ENCODE results near the gene RAP1GAP.

Gene RAP1GAP

DNA sequence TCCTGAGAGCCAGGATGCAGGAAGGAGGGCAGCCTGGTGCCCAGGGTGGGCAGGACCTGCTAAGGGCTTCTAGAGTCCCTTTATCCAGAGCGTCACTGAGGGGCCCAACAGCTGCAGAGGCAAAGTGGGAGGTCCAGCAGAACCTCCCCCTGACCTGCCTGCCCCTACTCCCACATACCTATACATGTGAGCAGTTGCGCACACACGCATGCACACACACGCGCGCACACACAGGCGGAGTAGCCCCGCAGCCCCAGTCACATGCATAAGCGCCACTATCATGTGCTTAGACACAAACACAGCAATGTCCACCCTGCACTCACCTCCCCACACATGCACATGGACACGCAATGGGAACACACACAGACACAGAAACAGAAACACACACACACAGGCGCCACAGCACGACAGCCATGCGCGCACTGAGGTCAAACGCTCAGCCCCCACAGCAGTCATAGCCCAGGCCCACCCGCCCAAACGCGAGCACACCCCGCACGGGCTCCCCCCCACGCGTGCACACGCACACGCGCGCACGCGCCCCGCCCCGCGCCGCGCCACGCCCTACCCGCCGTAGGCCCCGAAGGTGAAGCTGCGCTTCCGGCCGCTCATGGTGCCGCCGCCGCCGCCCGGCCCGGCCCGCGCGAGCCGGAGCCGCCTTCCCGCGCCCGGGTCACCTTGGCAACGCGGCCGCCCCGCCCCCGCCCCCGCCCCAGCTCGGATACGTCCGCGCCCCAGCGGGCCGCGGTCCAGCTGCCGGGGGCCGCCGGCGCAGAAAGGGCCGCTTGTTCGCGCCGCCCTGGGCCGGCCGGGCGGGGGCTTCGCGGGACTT is 17.7 kb downstream of the RAP1GAP start:
- no peak overlapping the region for H3K9ac ChIP-seq (ENCODE audit: low read length in 2 of 2)

GRCh38 chr1:21650400-21650799 is 18.8 kb downstream of the RAP1GAP start:
- no peaks in the 10 kb centered on the region for H3K36me3 ChIP-seq (ENCODE audit: control insufficient read depth in 2 of 2, insufficient read depth in 2 of 2, low read length in 2 of 2)
- no peak overlapping the region for H3K4me3 ChIP-seq (ENCODE audit: low read length in 2 of 2)
- peaks cover 13% of the 10 kb centered on the region for H3K4me1 ChIP-seq (ENCODE audit: control insufficient read depth, insufficient read depth, low read length)
- no peak overlapping the region for H3K9ac ChIP-seq (ENCODE audit: low read length in 2 of 2)
- no peaks in the 10 kb centered on the region for H3K9me3 ChIP-seq (ENCODE audit: control insufficient read depth in 2 of 2, low read length in 2 of 2)
- peaks cover 42 to 50% of the 10 kb centered on the region in 2 donors for H3K27me3 ChIP-seq (ENCODE audit: control insufficient read depth in 1 of 2, insufficient read depth in 2 of 2, low read length in 2 of 2)
- no peak overlapping the region for H3K27ac ChIP-seq (ENCODE audit: low read length)

More for the DNA sequence above, 17.7 kb downstream of the RAP1GAP start:
- peak overlapping the region; percentile 12 to 76 for H3K4me3 ChIP-seq (ENCODE audit: low read length in 2 of 2)
- peaks cover 13% of the 10 kb centered on the region for H3K4me1 ChIP-seq (ENCODE audit: control insufficient read depth, insufficient read depth, low read length)
- H3K27ac ChIP-seq (ENCODE audit: low read length): no peak overlapping the region
- H3K9me3 ChIP-seq (ENCODE audit: control insufficient read depth in 2 of 2, low read length in 2 of 2): no peaks in the 10 kb centered on the region
- peaks cover 33 to 47% of the 10 kb centered on the region in 2 donors for H3K27me3 ChIP-seq (ENCODE audit: control insufficient read depth in 1 of 2, insufficient read depth in 2 of 2, low read length in 2 of 2)
- H3K36me3 ChIP-seq (ENCODE audit: control insufficient read depth in 2 of 2, insufficient read depth in 2 of 2, low read length in 2 of 2): no peaks in the 10 kb centered on the region

DNA sequence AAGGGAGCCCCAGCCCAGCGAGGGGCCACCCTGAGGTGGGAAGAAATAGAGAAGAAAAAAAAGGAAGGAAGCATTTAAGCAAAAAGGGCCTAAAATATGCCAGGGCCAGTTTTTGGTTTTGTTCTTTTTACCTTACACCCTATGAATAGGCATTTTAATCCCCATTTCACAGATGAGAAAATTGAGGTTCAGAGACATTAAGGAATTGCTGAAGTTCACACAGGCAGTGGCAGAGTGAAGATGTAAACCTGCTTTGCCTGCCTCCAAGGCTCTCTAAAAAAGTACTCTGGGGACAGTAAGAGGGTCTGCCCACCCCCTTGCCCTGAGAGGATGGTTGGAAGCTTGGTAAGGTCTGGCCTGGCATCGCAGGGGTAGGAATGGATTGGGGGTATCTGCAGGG is 19.8 kb downstream of the RAP1GAP start:
- Histone ChIP-seq H3K4me1 (ENCODE audit: control insufficient read depth, insufficient read depth, low read length) (peaks cover 13% of the 10 kb centered on the region), H3K36me3 (ENCODE audit: control insufficient read depth in 2 of 2, insufficient read depth in 2 of 2, low read length in 2 of 2) (no peaks in the 10 kb centered on the region), H3K27me3 (ENCODE audit: control insufficient read depth in 1 of 2, insufficient read depth in 2 of 2, low read length in 2 of 2) (peaks cover 45 to 50% of the 10 kb centered on the region in 2 donors), H3K9ac (ENCODE audit: low read length in 2 of 2) (no peak overlapping the region), H3K4me3 (ENCODE audit: low read length in 2 of 2) (no peak overlapping the region), H3K9me3 (ENCODE audit: control insufficient read depth in 2 of 2, low read length in 2 of 2) (no peaks in the 10 kb centered on the region), H3K27ac (ENCODE audit: low read length) (no peak overlapping the region)

- no peak overlapping the region for H3K4me3 ChIP-seq (ENCODE audit: low read length in 2 of 2)
- no peaks in the 10 kb centered on the region for H3K36me3 ChIP-seq (ENCODE audit: control insufficient read depth in 2 of 2, insufficient read depth in 2 of 2, low read length in 2 of 2)
- no peaks in the 10 kb centered on the region for H3K9me3 ChIP-seq (ENCODE audit: control insufficient read depth in 2 of 2, low read length in 2 of 2)
- peaks cover 46 to 51% of the 10 kb centered on the region in 2 donors for H3K27me3 ChIP-seq (ENCODE audit: control insufficient read depth in 1 of 2, insufficient read depth in 2 of 2, low read length in 2 of 2)
- peaks cover 13% of the 10 kb centered on the region for H3K4me1 ChIP-seq (ENCODE audit: control insufficient read depth, insufficient read depth, low read length)
- no peak overlapping the region for H3K27ac ChIP-seq (ENCODE audit: low read length)
- no peak overlapping the region for H3K9ac ChIP-seq (ENCODE audit: low read length in 2 of 2)
Measured at GRCh38 chr1:21648791-21649190, 20.4 kb downstream of the RAP1GAP start.

DNA sequence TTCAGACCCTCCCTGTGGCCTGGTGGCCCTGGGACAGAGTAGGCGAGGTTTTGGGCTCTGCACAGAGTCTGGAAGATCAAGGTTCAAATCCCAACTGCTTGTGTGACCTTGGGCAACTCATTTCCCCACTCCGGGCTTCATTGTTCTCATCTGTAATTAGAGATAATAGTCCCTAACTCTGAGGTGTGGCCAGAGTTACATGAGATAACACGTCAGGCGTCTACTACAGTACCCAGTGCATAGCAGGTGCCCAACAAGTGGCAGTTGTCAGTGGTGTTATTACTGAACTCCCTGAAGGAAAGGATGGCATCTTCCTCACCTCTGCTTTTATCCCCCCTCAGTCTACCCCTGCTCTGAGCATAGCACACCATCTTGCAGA is 20.8 kb downstream of the RAP1GAP start:
- no peak overlapping the region for H3K9ac ChIP-seq (ENCODE audit: low read length in 2 of 2)
- H3K36me3 ChIP-seq (ENCODE audit: control insufficient read depth in 2 of 2, insufficient read depth in 2 of 2, low read length in 2 of 2): no peaks in the 10 kb centered on the region
- no peak overlapping the region for H3K4me3 ChIP-seq (ENCODE audit: low read length in 2 of 2)
- peaks cover 13% of the 10 kb centered on the region for H3K4me1 ChIP-seq (ENCODE audit: control insufficient read depth, insufficient read depth, low read length)
- H3K9me3 ChIP-seq (ENCODE audit: control insufficient read depth in 2 of 2, low read length in 2 of 2): no peaks in the 10 kb centered on the region
- H3K27ac ChIP-seq (ENCODE audit: low read length): no peak overlapping the region
- peaks cover 46 to 53% of the 10 kb centered on the region in 2 donors for H3K27me3 ChIP-seq (ENCODE audit: control insufficient read depth in 1 of 2, insufficient read depth in 2 of 2, low read length in 2 of 2)

DNA sequence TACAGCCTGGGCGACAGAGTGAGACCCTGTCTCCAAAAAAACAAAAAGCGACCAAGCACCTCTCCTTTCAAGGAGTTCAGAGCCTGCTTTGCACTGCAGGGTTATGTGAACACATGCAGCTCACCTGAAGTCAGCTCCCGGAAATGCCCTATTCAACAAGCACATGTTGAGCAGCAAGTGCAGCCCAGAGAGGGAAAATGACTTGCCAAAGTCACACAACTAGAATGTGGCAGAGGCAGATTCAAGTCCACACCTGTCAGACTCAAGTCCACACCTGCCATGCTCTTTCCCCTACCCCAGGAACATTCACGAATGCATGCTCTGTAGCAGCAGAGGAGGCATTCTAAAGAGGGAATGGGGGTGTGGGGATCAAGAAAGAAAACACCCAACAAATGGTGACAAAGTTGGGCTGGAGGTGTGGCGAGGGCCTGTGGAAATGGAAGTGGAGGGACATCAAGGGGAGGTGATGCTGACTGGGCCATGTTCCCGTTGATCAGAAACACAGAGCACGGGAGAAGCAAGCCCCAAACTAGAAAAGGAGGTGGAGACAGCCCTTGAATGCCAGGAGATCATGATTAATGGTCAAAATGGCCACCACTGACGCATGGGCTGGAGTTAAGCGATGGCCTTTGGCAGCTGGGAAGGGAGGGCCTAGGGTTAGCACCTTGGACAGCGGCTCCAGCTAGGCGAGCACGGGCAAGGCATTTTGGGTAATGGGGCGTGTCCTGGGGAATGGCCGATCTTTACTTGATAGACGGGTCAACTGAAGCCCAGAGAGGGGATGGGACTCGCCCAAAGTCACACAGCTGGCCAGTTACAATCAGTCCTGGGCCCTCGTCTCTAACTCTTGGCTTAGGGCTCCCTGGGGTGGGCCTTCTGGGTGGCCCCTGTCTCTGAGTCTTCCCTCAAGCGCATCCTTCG is 21.5 kb downstream of the RAP1GAP start:
- peaks cover 46 to 48% of the 10 kb centered on the region in 2 donors for H3K27me3 ChIP-seq (ENCODE audit: control insufficient read depth in 1 of 2, insufficient read depth in 2 of 2, low read length in 2 of 2)
- H3K27ac ChIP-seq (ENCODE audit: low read length): no peak overlapping the region
- H3K9me3 ChIP-seq (ENCODE audit: control insufficient read depth in 2 of 2, low read length in 2 of 2): no peaks in the 10 kb centered on the region
- H3K9ac ChIP-seq (ENCODE audit: low read length in 2 of 2): no peak overlapping the region
- no peaks in the 10 kb centered on the region for H3K36me3 ChIP-seq (ENCODE audit: control insufficient read depth in 2 of 2, insufficient read depth in 2 of 2, low read length in 2 of 2)
- no peak overlapping the region for H3K4me3 ChIP-seq (ENCODE audit: low read length in 2 of 2)
- H3K4me1 ChIP-seq (ENCODE audit: control insufficient read depth, insufficient read depth, low read length): peaks cover 13% of the 10 kb centered on the region

DNA sequence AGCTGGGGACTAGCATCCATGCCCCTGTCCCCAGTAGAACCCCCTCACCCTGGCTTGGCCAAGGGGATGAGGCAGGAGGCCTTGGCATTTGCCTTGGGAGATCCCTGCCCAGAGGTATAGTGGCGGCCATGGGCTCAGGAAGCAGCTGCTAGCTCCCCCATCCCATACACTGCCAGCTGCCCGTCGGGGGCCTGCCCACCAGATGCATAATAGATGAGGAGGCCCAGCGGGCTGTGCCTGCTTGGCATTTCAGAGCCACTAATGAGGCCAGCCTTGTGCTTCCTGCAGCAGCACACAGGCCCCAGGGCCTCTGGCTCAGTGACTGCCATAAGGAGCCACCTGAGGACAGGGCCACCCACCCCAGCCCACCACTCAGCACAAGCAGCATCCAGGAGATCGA is 23.6 kb downstream of the RAP1GAP start:
- H3K36me3 ChIP-seq (ENCODE audit: control insufficient read depth in 2 of 2, insufficient read depth in 2 of 2, low read length in 2 of 2): no peaks in the 10 kb centered on the region
- no peaks in the 10 kb centered on the region for H3K9me3 ChIP-seq (ENCODE audit: control insufficient read depth in 2 of 2, low read length in 2 of 2)
- no peak overlapping the region for H3K9ac ChIP-seq (ENCODE audit: low read length in 2 of 2)
- H3K27me3 ChIP-seq (ENCODE audit: control insufficient read depth in 1 of 2, insufficient read depth in 2 of 2, low read length in 2 of 2): peaks cover 44 to 46% of the 10 kb centered on the region in 2 donors
- H3K4me1 ChIP-seq (ENCODE audit: control insufficient read depth, insufficient read depth, low read length): no peaks in the 10 kb centered on the region
- H3K4me3 ChIP-seq (ENCODE audit: low read length in 2 of 2): no peak overlapping the region
- H3K27ac ChIP-seq (ENCODE audit: low read length): no peak overlapping the region

DNA sequence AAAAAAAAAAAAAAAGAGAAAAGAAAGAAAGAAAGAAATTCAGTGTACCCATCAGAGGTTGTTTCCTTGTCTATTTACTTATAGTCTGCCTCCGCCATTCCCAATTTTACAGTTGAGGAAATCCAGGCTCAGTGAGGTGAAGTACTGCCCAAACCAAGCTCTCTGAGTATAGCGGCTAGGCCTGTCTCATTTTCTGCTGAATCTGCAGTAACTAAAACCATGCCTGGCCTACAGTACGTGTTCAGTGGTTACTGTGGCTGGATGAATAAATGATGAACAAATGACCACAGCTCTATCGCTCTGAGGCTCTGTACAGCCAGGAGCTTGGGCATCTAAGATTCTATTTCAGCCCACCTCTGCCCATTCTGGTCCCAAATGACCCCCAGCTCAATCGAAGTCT is 24.3 kb downstream of the RAP1GAP start:
- Histone ChIP-seq H3K4me1 (ENCODE audit: control insufficient read depth, insufficient read depth, low read length) (no peaks in the 10 kb centered on the region), H3K27ac (ENCODE audit: low read length) (no peak overlapping the region), H3K9me3 (ENCODE audit: control insufficient read depth in 2 of 2, low read length in 2 of 2) (no peaks in the 10 kb centered on the region), H3K9ac (ENCODE audit: low read length in 2 of 2) (no peak overlapping the region), H3K4me3 (ENCODE audit: low read length in 2 of 2) (no peak overlapping the region), H3K36me3 (ENCODE audit: control insufficient read depth in 2 of 2, insufficient read depth in 2 of 2, low read length in 2 of 2) (no peaks in the 10 kb centered on the region), H3K27me3 (ENCODE audit: control insufficient read depth in 1 of 2, insufficient read depth in 2 of 2, low read length in 2 of 2) (peaks cover 43 to 46% of the 10 kb centered on the region in 2 donors)

DNA sequence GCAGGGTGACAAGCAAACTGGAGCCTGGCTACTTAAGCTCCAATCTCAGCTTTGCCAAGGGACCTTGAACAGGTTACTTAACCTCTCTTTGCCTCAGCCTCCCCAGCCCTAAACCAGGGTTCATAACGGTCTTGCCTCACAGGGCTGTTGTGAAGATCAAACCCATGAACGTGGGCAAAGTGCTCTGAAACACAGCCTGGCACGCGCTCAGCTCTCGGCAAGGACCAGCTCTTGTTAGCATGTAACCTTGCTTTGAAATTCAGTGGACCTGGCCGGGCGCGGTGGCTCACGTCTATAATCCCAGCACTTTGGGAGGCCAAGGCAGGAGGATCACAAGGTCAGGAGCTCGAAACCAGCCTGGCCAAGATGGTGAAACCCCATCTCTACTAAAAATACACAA is 24.8 kb downstream of the RAP1GAP start:
- H3K27ac ChIP-seq (ENCODE audit: low read length): no peak overlapping the region
- H3K9me3 ChIP-seq (ENCODE audit: control insufficient read depth in 2 of 2, low read length in 2 of 2): no peaks in the 10 kb centered on the region
- H3K9ac ChIP-seq (ENCODE audit: low read length in 2 of 2): no peak overlapping the region
- no peaks in the 10 kb centered on the region for H3K36me3 ChIP-seq (ENCODE audit: control insufficient read depth in 2 of 2, insufficient read depth in 2 of 2, low read length in 2 of 2)
- no peaks in the 10 kb centered on the region for H3K4me1 ChIP-seq (ENCODE audit: control insufficient read depth, insufficient read depth, low read length)
- peaks cover 40 to 44% of the 10 kb centered on the region in 2 donors for H3K27me3 ChIP-seq (ENCODE audit: control insufficient read depth in 1 of 2, insufficient read depth in 2 of 2, low read length in 2 of 2)
- no peak overlapping the region for H3K4me3 ChIP-seq (ENCODE audit: low read length in 2 of 2)

DNA sequence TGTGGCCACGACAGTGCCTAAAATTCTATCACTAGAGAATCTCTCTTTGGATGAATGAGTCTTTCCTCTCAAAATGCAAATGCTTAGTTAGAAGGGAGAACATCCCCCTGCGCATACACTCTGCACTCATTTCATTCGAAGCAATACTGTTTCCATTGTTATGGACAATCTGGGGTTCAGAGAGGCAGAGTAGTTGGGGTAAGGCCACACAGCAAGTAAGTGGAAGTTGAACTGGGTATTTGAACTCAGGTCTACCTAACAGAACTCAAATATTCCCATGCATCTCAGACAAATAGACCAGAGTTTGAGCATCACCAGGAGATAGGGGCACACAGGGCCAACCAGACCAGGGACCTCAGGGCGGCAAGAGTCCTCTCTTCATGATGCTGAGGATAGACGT is 25.5 kb downstream of the RAP1GAP start:
- Histone ChIP-seq H3K36me3 (ENCODE audit: control insufficient read depth in 2 of 2, insufficient read depth in 2 of 2, low read length in 2 of 2) (no peaks in the 10 kb centered on the region), H3K4me3 (ENCODE audit: low read length in 2 of 2) (no peak overlapping the region)

More for the DNA sequence above, 25.5 kb downstream of the RAP1GAP start:
- no peak overlapping the region for H3K27ac ChIP-seq (ENCODE audit: low read length)
- H3K9ac ChIP-seq (ENCODE audit: low read length in 2 of 2): no peak overlapping the region
- no peaks in the 10 kb centered on the region for H3K4me1 ChIP-seq (ENCODE audit: control insufficient read depth, insufficient read depth, low read length)
- H3K9me3 ChIP-seq (ENCODE audit: control insufficient read depth in 2 of 2, low read length in 2 of 2): no peaks in the 10 kb centered on the region
- peaks cover 33 to 42% of the 10 kb centered on the region in 2 donors for H3K27me3 ChIP-seq (ENCODE audit: control insufficient read depth in 1 of 2, insufficient read depth in 2 of 2, low read length in 2 of 2)
